T-helper 22 cell (primary cell): Measurements from ENCODE around the gene DIAPH3.

Experiments used
- DNase-seq: peaks from one replicate; pipeline ENCODE4 v3.0.0-alpha.2; 2020; ENCODE audit warnings: low read depth

Gene DIAPH3

GRCh38 chr13:59863621-59864020 lies 300.1 kb downstream of the DIAPH3 start:
- DNase-seq, result no peak

- no peak for DNase-seq
Observed at GRCh38 chr13:59861676-59862075, 302.1 kb downstream of the DIAPH3 start.

GRCh38 chr13:59856281-59856810 lies 307.4 kb downstream of the DIAPH3 start:
- DNase-seq, result no peak

DNA sequence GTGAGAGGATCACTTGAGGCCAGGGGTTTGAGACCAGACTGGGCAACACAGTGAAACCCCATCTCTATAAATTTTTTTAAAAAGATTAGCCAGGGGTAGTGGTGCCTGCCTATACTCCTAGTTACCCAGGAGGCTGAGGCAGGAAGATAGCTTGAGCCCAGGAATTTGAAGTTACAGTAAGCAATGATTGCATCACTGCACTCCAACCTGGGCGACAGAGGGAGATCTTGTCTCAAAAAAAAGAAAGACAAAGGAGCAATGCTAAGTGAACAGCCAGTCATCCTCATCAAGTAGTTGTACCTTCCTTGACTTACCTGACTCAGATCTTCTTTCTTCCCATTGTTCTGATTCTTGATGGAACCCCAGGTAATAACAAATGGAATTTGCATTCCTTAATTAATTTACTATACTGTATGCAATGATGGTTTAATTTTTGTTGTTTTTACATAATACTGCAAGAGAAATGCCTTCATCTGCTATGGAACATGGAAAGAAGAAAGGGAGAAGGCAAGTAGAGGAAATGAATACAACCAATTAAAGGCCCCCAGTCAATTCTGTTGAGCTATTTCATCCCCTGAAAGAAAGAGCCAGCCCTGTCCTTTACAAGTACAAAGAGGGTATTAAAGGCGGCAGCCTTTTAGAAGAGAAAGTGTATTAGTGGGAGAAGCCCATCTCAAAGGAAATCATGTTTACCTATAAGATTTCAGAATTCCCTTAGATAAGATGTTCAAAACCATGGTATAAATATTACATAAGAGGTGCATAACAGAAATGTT lies 316.7 kb downstream of the DIAPH3 start:
- no peak for DNase-seq

DNA sequence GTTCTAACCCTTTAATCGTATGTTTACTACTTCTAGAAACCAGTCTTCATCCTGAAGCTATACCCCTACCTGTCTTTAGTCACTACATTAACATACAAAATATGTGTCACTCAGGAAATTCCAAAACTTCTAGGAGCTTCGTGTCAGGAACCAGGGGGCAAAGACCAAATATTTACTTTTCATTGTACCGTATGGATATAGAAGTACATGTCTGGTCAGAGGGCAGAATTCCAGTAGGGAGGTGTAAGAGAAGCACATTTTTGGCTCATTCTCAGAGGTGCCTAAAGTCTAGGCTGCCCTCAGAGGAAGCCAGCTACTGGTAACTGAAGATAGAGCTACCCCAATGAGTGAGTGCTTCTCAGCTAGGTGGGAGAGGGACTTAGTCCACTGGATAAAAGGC lies 320.7 kb downstream of the DIAPH3 start:
- DNase-seq, result no peak

- DNase-seq, result no peak
Observed at GRCh38 chr13:59842507-59842906, 321.2 kb downstream of the DIAPH3 start.

- DNase-seq, result no peak
Observed at GRCh38 chr13:59839186-59839585, 324.5 kb downstream of the DIAPH3 start.

DNA sequence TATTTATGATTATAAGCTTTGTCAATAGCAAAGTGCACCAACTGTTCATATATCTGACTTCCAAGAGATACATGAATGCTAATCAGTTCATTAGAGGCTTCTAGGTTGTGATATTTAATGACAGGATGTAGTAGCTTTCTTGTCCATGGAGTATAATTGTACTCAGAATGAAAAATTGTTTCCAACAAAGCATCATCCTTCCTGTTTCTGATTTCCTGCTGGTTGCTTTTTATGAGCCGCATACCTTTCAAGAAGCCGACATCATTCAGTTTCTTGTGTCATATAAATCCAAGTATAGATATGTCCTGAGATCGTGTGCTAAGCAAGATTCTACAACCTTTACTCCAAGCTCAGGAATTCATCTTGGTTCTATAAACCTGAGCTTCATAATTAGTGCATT lies 326.6 kb downstream of the DIAPH3 start:
- DNase-seq, result no peak

DNA sequence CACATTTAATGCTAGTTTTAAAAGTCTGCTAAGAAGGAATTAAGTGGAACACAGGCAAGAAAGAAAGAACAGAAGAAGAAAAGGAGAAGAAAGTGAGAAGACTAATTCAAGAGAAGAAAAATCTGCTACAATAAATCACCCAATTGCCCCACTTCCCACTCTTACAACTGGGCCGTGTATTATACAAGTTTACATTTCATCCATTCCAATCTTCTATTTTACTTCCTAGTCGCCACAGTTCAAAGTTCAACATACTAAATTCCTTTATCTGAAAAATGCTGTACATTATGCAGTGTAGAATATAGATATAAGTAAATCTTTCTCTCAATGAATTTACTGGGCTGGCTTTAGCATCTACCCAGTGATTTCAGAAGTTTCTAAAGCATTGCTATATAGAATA lies 328.2 kb downstream of the DIAPH3 start:
- no peak for DNase-seq

DNA sequence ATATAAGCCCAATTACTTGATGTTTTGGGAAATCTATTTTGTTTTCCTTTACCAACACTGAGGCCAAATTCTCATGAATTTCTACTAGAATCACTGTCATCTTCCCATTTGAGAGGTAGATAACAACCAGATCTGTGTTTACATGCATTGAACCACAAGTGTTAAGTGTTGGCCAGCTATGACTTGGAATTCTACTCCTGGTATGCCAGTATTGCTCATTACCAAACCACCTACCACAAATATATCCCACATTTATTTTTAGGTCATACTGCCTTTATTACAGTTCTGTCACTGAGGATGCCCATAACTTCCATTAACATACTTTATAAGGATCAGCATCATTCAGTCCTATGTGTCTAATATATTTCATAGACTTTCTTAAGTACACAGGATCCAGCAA lies 328.9 kb downstream of the DIAPH3 start:
- DNase-seq, result no peak

- DNase-seq, result no peak
Observed at GRCh38 chr13:59829690-59830089, 334.0 kb downstream of the DIAPH3 start.

DNA sequence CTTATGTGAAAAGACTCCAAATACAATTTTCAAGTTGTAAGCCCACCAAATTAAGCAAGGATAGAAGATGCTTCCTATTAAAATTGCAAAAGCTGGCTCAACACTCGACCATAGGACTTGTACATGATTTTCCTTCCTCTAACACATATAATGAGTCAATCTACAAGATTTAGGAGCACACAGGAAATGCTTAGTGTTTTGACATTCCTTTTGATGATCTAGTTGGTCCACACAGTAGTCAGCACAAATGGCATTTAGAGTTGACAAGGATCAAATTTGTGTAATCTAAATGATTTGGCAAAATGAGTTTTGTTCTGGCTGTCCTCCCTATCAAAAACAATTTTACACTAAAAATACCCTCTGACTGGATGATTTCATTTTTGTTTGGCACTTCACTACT lies 340.2 kb downstream of the DIAPH3 start:
- no peak for DNase-seq

- no peak for DNase-seq
Observed at GRCh38 chr13:59809564-59809963, 354.2 kb downstream of the DIAPH3 start.

- no peak for DNase-seq
Observed at GRCh38 chr13:59806801-59807200, 356.9 kb downstream of the DIAPH3 start.

- DNase-seq, result no peak
Observed at GRCh38 chr13:59801107-59801880, 362.4 kb downstream of the DIAPH3 start.

DNA sequence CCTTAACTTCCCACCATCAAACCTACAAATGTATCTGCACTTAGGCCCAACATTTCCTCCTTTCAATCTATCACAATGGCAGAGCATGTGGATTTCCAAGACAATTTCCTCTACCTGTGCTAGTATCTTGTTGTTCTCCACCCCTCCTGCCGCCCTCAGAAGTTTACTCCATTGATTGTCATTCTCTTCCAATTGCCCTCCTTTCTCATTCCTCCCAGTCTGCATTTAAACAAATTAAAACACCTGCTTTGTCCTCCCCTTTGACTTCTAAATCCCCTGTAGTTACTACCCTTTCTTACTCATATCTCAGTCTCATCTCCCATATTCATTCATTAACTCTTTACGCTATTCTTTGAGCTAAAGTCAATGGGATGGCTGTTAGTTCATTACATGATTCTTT lies 370.6 kb downstream of the DIAPH3 start:
- no peak for DNase-seq

- DNase-seq, result no peak
Observed at GRCh38 chr13:59790626-59791025, 373.1 kb downstream of the DIAPH3 start.

GRCh38 chr13:59789558-59789957 lies 374.2 kb downstream of the DIAPH3 start:
- no peak for DNase-seq

DNA sequence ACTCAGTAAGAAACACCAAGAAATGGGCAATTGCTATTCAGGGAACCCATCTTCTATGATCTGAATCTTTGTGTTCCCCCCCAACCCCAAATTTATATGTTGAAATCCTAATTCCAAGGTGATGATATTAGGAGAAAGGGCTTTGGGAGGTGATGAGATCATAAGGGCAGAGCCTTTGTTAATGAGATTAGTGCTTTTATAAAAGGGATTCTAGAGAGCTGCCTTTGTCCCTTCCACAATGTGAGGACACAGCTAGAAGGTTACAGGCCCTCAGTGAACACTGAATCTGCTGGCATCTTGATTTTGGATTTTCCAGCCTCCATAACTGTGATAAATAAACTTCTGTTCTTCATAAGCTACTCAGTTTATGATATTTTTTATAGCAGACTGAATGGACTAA lies 376.0 kb downstream of the DIAPH3 start:
- DNase-seq, result no peak

GRCh38 chr13:59782696-59783095 lies 381.0 kb downstream of the DIAPH3 start:
- no peak for DNase-seq

- DNase-seq, result no peak
Observed at GRCh38 chr13:59780058-59780457, 383.7 kb downstream of the DIAPH3 start.

DNA sequence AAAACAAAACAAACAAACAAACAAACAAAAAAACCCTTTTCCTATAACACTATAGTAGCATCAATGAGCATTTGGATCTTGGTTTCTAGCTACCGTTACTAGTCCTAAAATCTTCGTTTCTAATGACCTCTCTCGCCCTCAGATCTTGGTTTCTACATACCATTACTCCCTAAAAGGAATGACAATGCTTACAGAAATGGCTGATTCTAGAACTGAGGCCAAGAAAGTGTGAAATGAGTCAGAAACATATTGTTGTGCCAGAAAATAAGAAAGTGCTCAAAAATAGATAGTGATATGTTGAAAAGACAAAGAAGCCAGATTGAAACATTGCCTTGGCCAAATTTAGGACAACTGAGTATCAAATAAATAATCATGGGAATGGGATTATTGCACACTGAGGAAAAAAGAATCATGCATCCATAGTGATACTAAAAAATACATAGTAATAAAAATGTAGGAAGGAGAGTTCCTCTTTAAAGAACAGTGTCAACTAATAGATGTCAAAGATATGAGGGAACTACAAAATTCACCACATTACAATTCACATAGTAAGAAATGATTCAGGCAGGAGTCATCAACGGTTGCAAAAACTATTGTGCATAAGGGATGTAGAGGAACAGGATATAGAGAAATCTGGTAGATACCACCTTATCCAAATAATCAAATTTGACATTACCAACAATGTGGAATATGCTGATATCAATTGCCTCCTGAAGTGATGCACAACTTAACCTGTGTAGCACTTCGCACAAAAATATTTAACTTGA lies 386.6 kb downstream of the DIAPH3 start:
- no peak for DNase-seq
